Loucy (cell line): ENCODE results near the gene CHCHD10.

Experiments
- EZH2phosphoT487 ChIP-seq: fragments of 200-600 bp; IDR thresholded peaks from 2 replicates; pipeline ENCODE4 v1.6.1; 2018; ENCODE audit warnings: antibody characterized with exemption, mild to moderate bottlenecking, moderate library complexity, borderline replicate concordance
- TF ChIP-seq, protein P1 (sequence below): fragments of 200-600 bp; sonication (generic); conservative IDR thresholded peaks from 2 replicates; pipeline ENCODE4 v1.5.1; 2014; ENCODE audit warnings: mild to moderate bottlenecking, antibody characterized with exemption, low read length

DNA sequence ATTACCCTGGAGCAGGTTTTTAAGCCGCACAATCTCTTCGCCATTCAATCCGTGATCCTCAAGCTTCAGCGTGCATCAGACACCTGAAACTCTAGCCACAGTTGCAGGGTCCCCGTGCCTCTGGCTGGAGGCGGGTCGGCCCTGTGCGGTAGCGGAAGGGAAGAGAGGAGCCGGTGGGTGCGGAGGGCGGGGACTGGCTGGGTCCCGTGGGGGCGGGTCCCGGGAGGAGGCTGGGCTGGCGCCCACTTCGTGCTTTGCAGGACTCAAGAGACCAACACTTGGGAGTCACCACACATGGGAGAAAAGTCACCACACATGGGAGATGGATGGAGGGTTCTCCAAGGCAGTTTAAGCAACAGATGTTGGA, 4.2 kb downstream of the CHCHD10 start:
- TF ChIP-seq, protein P1, sequence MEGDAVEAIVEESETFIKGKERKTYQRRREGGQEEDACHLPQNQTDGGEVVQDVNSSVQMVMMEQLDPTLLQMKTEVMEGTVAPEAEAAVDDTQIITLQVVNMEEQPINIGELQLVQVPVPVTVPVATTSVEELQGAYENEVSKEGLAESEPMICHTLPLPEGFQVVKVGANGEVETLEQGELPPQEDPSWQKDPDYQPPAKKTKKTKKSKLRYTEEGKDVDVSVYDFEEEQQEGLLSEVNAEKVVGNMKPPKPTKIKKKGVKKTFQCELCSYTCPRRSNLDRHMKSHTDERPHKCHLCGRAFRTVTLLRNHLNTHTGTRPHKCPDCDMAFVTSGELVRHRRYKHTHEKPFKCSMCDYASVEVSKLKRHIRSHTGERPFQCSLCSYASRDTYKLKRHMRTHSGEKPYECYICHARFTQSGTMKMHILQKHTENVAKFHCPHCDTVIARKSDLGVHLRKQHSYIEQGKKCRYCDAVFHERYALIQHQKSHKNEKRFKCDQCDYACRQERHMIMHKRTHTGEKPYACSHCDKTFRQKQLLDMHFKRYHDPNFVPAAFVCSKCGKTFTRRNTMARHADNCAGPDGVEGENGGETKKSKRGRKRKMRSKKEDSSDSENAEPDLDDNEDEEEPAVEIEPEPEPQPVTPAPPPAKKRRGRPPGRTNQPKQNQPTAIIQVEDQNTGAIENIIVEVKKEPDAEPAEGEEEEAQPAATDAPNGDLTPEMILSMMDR, result no peak
- no peak for TF ChIP-seq EZH2phosphoT487
